HepG2 (cell line): ENCODE data around the gene PRPSAP1. TPM values are rescaled to one million over a fixed set of nuclear protein-coding genes. Genes with fewer than 3 reads are reported as not detected.

Experiments
- AKAP8 ChIP-seq: sonication (generic); formaldehyde crosslinking; IDR thresholded peaks from 2 replicates; pipeline ENCODE4 v1.5.1; 2020; ENCODE audit warnings: mild to moderate bottlenecking, missing genetic modification reagents
- ARID5B ChIP-seq: IDR thresholded peaks from 2 replicates; pipeline ENCODE4 v1.4.0; 2020; ENCODE audit warnings: mild to moderate bottlenecking, missing genetic modification reagents
- DBP ChIP-seq: sonication (generic); formaldehyde crosslinking; IDR thresholded peaks from 2 replicates; pipeline ENCODE4 v1.4.0; 2020; ENCODE audit warnings: missing genetic modification reagents; ENCODE audit errors: not compliant biosample characterization
- HIC2 ChIP-seq: sonication (generic); formaldehyde crosslinking; IDR thresholded peaks from 2 replicates; pipeline ENCODE4 v1.9.0; 2022; ENCODE audit warnings: low read depth, missing genetic modification reagents
- KLF12 ChIP-seq: sonication (generic); formaldehyde crosslinking; IDR thresholded peaks from 2 replicates; pipeline ENCODE4 v1.4.0; 2020; ENCODE audit warnings: missing genetic modification reagents, borderline replicate concordance
- MAX ChIP-seq: IDR thresholded peaks from 2 replicates; pipeline ENCODE4 v1.6.1; 2012; ENCODE audit warnings: inconsistent platforms
- SNAPC5 ChIP-seq: sonication (generic); formaldehyde crosslinking; IDR thresholded peaks from 2 replicates; pipeline ENCODE4 v1.8.1; 2023; ENCODE audit warnings: mild to moderate bottlenecking, missing genetic modification reagents, borderline replicate concordance
- TEAD3 ChIP-seq: optimal IDR thresholded peaks from 2 replicates; pipeline ENCODE3; 2016; ENCODE audit warnings: borderline replicate concordance
- ZNF318 ChIP-seq: sonication (generic); formaldehyde crosslinking; IDR thresholded peaks from 2 replicates; pipeline ENCODE4 v1.4.0; 2020; ENCODE audit warnings: mild to moderate bottlenecking, missing genetic modification reagents
- ZNF556 ChIP-seq: sonication (generic); formaldehyde crosslinking; IDR thresholded peaks from 2 replicates; pipeline ENCODE4 v1.4.0; 2020; ENCODE audit warnings: mild to moderate bottlenecking, missing genetic modification reagents, borderline replicate concordance
- ZSCAN31 ChIP-seq: sonication (generic); formaldehyde crosslinking; IDR thresholded peaks from 2 replicates; pipeline ENCODE4 v1.5.0; 2020; ENCODE audit warnings: low read depth, mild to moderate bottlenecking, missing genetic modification reagents
- polyA plus RNA-seq, 8 experiments: library from polyadenylated mRNA; depleted of rRNA in 3 of 8; stranded (reverse) in 7 of 8; unstranded in 1 of 8; fragments of >200 nt; fragmentation: Illumina TruSeq in 4 of 8; extraction: Trizol in 4 of 8; gene quantifications; 2 replicates each; pipeline versions ENCODE4 v1.2.1 to v1.2.3, GENCODE V29; 2011 to 2016; ENCODE audit warnings: low read depth in 4 of 8, missing spikeins in 1 of 8, mixed read lengths in 1 of 8; ENCODE audit not compliant: insufficient read depth in 1 of 8
- total RNA-seq, 5 experiments: library from RNA; depleted of rRNA; stranded (reverse); fragments of >200 nt; fragmentation: Illumina TruSeq; extraction: Trizol; gene quantifications; 2 replicates each; pipeline ENCODE4 v1.2.3, GENCODE V29; 2016; ENCODE audit warnings: low read depth in 1 of 5

The PRPSAP1 gene
- total and polyA plus RNA-seq, 2 of the 13 experiments (the other 11 are each of a cell fraction or from before 2014, with no cell fraction given) = 91.1 to 314 TPM

- TF ChIP-seq ZSCAN31 (no peak), ZNF318 (CRISPR knock-in tag) (no peak), ARID5B (CRISPR knock-in tag) (no peak), MAX (no peak), KLF12 (CRISPR knock-in tag) (0 out of 2 replicates have a peak, but pooled peaks have one; percentile 48), AKAP8 (no peak), DBP (CRISPR knock-in tag) (no peak), SNAPC5 (CRISPR knock-in tag) (no peak), ZNF556 (no peak), HIC2 (CRISPR knock-in tag) (no peak), TEAD3 (CRISPR knock-in tag) (no peak)
These were observed 28.1 kb upstream of the PRPSAP1 start (continued) for GRCh38 chr17:76381633-76382350.
